ENCODE data around the gene MRPS2. TPM values are rescaled to one million over a fixed set of nuclear protein-coding genes. Genes with fewer than 3 reads are reported as not detected.

MRPS2 gene
- total RNA-seq, 1 experiment from 2014 or later, result 77.6 TPM

- Mint-ChIP-seq H3K36me3 (no peaks in the 10 kb centered on the region), H3K27me3 (ENCODE audit: low read depth) (no peaks in the 10 kb centered on the region), H3K9me3 (peaks cover 7% of the 10 kb centered on the region), H3K4me1 (no peaks in the 10 kb centered on the region), H3K27ac (no peak overlapping the region; the same call in 1 of the 2 replicates), H3K4me3 (no peak overlapping the region)
- TF ChIP-seq FOXJ3 (CRISPR knock-in tag; IDR thresholded peaks at IDR 0.05; ENCODE audit: borderline replicate concordance) (no peak), E2F1 (CRISPR knock-in tag; IDR thresholded peaks at IDR 0.05) (no peak), STAT6 (CRISPR knock-in tag; conservative IDR thresholded peaks at IDR 0.05; ENCODE audit: low read depth) (no peak), ZSCAN18 (CRISPR knock-in tag; IDR thresholded peaks at IDR 0.05) (no peak), JAZF1 (CRISPR knock-in tag; IDR thresholded peaks at IDR 0.05) (no peak), NFE2L1 (CRISPR knock-in tag; IDR thresholded peaks at IDR 0.05) (no peak), ZNF263 (CRISPR knock-in tag; IDR thresholded peaks at IDR 0.05; ENCODE audit: low read depth) (no peak)
- ChIA-PET POLR2A (no interaction called here), CTCF (no interaction called here)
- no peak for ATAC-seq
- DNase-seq (ENCODE audit: low spot score), result no peak
Measured at GRCh38 chr9:135516132-135516860, 15.8 kb downstream of the MRPS2 start.

GRCh38 chr9:135517407-135517822 is 16.9 kb downstream of the MRPS2 start:
- Mint-ChIP-seq H3K4me3 (no peak overlapping the region), H3K27ac (no peak overlapping the region), H3K9me3 (peaks cover 7% of the 10 kb centered on the region), H3K36me3 (no peaks in the 10 kb centered on the region), H3K4me1 (peaks cover 2% of the 10 kb centered on the region; the same call in 1 of the 2 replicates), H3K27me3 (ENCODE audit: low read depth) (no peaks in the 10 kb centered on the region)
- ChIA-PET CTCF (interaction anchor here (1.4 kb wide), 1 partner anchor 10 kb away, joined by 4 read pairs; no protein-coding TSS in a partner anchor), POLR2A (no interaction called here)
- no peak for TF ChIP-seq RELA (CRISPR knock-in tag; IDR thresholded peaks at IDR 0.05; ENCODE audit: borderline replicate concordance)
- no peak for TF ChIP-seq ZNF396 (CRISPR knock-in tag; IDR thresholded peaks at IDR 0.05; ENCODE audit: borderline replicate concordance)
- TF ChIP-seq TCF7 (CRISPR knock-in tag; IDR thresholded peaks at IDR 0.05; ENCODE audit: low read depth), result no peak
- no peak for TF ChIP-seq IRF2 (CRISPR knock-in tag; IDR thresholded peaks at IDR 0.05; ENCODE audit: borderline replicate concordance, low read depth)
- TF ChIP-seq ZNF263 (CRISPR knock-in tag; IDR thresholded peaks at IDR 0.05; ENCODE audit: low read depth), result no peak
- TF ChIP-seq ETV6 (CRISPR knock-in tag; IDR thresholded peaks at IDR 0.05), result no peak
- TF ChIP-seq TP53 (CRISPR knock-in tag; IDR thresholded peaks at IDR 0.05), result no peak
- TF ChIP-seq NR3C1 (CRISPR knock-in tag; conservative IDR thresholded peaks at IDR 0.05; ENCODE audit: low read depth), result no peak
- TF ChIP-seq JAZF1 (CRISPR knock-in tag; IDR thresholded peaks at IDR 0.05), result no peak
- no peak for TF ChIP-seq TEAD4 (CRISPR knock-in tag; IDR thresholded peaks at IDR 0.05)
- no peak for TF ChIP-seq ZNF317 (CRISPR knock-in tag; IDR thresholded peaks at IDR 0.05; ENCODE audit: borderline replicate concordance, low read depth)
- TF ChIP-seq SMAD4 (CRISPR knock-in tag; IDR thresholded peaks at IDR 0.05), result no peak
- TF ChIP-seq CBFB (CRISPR knock-in tag; IDR thresholded peaks at IDR 0.05; ENCODE audit: low read depth), result no peak
- no peak for TF ChIP-seq GABPB1 (CRISPR knock-in tag; IDR thresholded peaks at IDR 0.05)
- no peak for TF ChIP-seq CREB1 (CRISPR knock-in tag; IDR thresholded peaks at IDR 0.05)
- no peak for TF ChIP-seq NFYB (CRISPR knock-in tag; conservative IDR thresholded peaks at IDR 0.05; ENCODE audit: low read depth)
- no peak for TF ChIP-seq ATF3 (CRISPR knock-in tag; conservative IDR thresholded peaks at IDR 0.05)
- no peak for TF ChIP-seq MXD4 (CRISPR knock-in tag; IDR thresholded peaks at IDR 0.05; ENCODE audit: borderline replicate concordance)
- no peak for DNase-seq (ENCODE audit: low spot score)
- no peak for ATAC-seq

Measured in WTC11 (cell line).